ENCODE measurements around the gene ZNF230.
A peak's percentile ranks its signal among the peaks of the same experiment; 100 is the strongest.

Gene ZNF230

DNA sequence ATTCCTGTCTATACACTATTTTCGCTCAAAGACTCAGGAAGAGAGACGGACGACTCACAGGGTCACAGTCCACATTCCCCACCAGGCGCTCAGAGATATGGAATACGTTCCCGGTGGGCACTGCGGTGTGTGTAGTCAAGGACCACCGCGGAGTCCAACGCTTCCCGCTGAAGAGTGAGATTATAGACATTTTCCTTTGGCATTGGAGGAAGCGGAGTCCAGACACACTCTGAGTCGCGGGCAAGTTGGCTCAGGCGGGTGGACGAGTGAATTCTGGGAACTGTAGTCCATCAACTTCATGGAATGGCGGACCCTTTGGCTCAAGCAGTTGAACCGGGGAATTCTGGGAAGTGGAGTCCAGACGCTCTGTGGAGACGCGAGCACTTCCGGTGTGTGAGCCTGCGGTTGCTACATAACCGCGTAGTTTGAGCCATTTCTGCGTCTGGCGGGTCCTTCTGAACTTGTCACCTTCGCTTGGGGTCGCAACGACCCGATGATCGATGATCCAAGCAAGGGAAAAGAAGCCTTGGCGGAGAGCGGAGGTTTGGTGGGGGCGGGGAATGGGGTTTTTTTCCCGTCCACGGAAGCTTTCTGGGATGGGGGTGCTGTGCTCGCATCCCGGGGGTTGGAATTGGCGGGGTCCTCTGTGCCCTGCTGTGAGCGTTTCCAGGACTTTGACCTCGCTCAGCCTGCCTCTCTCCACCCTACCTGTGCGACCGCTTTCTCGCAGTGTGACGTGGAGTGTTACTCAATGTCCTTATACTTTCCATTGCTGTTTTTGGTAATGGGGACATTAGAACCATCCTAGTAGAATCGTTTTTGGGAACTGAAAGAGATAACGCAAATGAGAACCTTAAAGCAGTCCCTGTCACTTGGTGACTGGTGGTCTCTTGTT is at the start of gene ZNF230:
TSS of gene ZNF230 (plus strand) at position 392 of the 895 bp plus-strand sequence. CDS start 4,122 bp downstream, outside the sequence.
- Histone ChIP-seq H3K27me3 (ENCODE audit: control insufficient read depth in 2 of 2, insufficient read depth in 2 of 2, low read length in 2 of 2) (no peaks in the 10 kb centered on the region), H3K9me3 (ENCODE audit: control insufficient read depth in 2 of 2, low read length in 2 of 2) (peaks cover 6 to 10% of the 10 kb centered on the region in 2 donors), H3K27ac (ENCODE audit: low read depth in 2 of 2, low read length in 2 of 2) (peak within 1 kb of the TSS; percentile 49 to 61), H3K9ac (ENCODE audit: low read depth in 1 of 2, low read length in 2 of 2) (peak within 1 kb of the TSS; percentile 71 to 82), H3K36me3 (ENCODE audit: control insufficient read depth in 2 of 2, insufficient read depth in 2 of 2, low read length in 2 of 2) (peaks cover 11 to 13% of the 10 kb centered on the region in 2 donors), H3K4me1 (ENCODE audit: control insufficient read depth in 2 of 2, insufficient read depth in 2 of 2, low read length in 2 of 2) (peaks cover 3 to 10% of the 10 kb centered on the region in 2 donors), H3K4me3 (ENCODE audit: low read length in 2 of 2) (peak within 1 kb of the TSS; percentile 83 to 93)

DNA sequence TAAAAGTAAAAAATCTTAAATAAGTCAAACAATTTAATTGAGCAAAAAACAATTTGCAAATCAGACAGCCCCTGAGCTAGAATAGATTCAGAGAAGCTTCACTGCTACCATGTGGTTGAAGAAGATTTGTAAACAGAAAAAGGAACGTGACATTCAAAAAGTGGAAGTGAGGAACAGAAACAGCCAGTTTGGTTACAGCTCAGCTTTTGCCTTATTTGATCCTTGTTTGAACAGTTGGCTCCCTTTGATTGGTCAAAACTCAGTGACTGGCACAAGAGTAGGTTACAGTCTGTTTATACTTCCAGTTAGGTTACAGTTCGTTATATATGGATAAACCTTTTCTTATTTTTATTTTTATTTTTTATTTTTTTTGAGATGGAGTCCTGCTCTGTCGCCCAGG is 45.9 kb upstream of the ZNF230 start:
- Histone ChIP-seq H3K4me1 (ENCODE audit: control insufficient read depth in 2 of 2, insufficient read depth in 2 of 2, low read length in 2 of 2) (no peaks in the 10 kb centered on the region), H3K9ac (ENCODE audit: low read depth in 1 of 2, low read length in 2 of 2) (no peak overlapping the region), H3K27ac (ENCODE audit: low read depth in 2 of 2, low read length in 2 of 2) (no peak overlapping the region), H3K9me3 (ENCODE audit: control insufficient read depth in 2 of 2, low read length in 2 of 2) (peaks cover 21 to 35% of the 10 kb centered on the region in 2 donors), H3K36me3 (ENCODE audit: control insufficient read depth in 2 of 2, insufficient read depth in 2 of 2, low read length in 2 of 2) (no peaks in the 10 kb centered on the region), H3K27me3 (ENCODE audit: control insufficient read depth in 2 of 2, insufficient read depth in 2 of 2, low read length in 2 of 2) (no peaks in the 10 kb centered on the region), H3K4me3 (ENCODE audit: low read length in 2 of 2) (no peak overlapping the region)

DNA sequence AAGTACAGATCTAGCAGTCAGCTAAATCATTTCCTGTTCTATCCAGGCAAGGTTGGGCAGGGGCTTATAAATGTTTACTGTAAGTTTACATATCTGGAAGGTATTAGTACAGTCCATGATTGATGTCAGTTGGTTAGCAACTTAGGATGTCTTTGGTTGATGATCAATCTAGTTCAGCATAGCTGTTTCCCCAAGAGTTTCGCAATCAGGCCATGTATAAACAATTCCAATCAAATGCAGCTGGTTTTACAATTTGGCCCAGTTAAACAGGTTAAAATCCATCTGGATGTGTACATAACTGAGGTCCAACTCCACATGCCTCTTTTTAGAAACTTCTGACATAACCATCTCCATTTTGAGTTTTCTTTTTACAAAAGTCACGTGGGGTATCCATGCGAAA is 44.9 kb upstream of the ZNF230 start:
- Histone ChIP-seq H3K4me3 (ENCODE audit: low read length in 2 of 2) (no peak overlapping the region), H3K4me1 (ENCODE audit: control insufficient read depth in 2 of 2, insufficient read depth in 2 of 2, low read length in 2 of 2) (no peaks in the 10 kb centered on the region), H3K9me3 (ENCODE audit: control insufficient read depth in 2 of 2, low read length in 2 of 2) (peaks cover 26 to 40% of the 10 kb centered on the region in 2 donors), H3K9ac (ENCODE audit: low read depth in 1 of 2, low read length in 2 of 2) (no peak overlapping the region), H3K27ac (ENCODE audit: low read depth in 2 of 2, low read length in 2 of 2) (no peak overlapping the region), H3K27me3 (ENCODE audit: control insufficient read depth in 2 of 2, insufficient read depth in 2 of 2, low read length in 2 of 2) (no peaks in the 10 kb centered on the region), H3K36me3 (ENCODE audit: control insufficient read depth in 2 of 2, insufficient read depth in 2 of 2, low read length in 2 of 2) (peaks cover 0 to 4% of the 10 kb centered on the region in 2 donors)

DNA sequence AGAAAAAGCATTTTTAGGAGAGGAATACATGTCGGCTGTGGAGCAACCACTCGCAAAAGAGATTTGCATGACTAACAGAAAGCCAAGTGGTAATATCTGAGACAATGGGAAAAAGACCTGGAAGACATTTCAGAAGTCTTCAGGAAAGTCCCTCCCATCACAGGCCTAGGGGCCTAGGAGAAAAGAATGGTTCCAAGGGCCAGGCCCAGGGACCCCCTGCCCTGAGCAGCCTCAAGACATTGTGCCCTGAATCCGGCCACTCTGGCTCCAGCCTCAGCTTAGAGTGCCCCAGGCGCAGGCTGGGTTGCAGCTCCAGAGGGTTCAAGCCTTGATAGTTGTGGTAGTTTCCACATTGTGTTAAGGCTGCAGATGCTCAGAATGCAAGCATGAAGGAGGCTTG is 42.3 kb upstream of the ZNF230 start:
- H3K4me1 ChIP-seq (ENCODE audit: control insufficient read depth in 2 of 2, insufficient read depth in 2 of 2, low read length in 2 of 2), result no peaks in the 10 kb centered on the region
- no peak overlapping the region for H3K27ac ChIP-seq (ENCODE audit: low read depth in 2 of 2, low read length in 2 of 2)
- H3K27me3 ChIP-seq (ENCODE audit: control insufficient read depth in 2 of 2, insufficient read depth in 2 of 2, low read length in 2 of 2), result no peaks in the 10 kb centered on the region
- no peak overlapping the region for H3K4me3 ChIP-seq (ENCODE audit: low read length in 2 of 2)
- H3K9me3 ChIP-seq (ENCODE audit: control insufficient read depth in 2 of 2, low read length in 2 of 2), result peaks cover 38 to 49% of the 10 kb centered on the region in 2 donors
- peaks cover 13 to 18% of the 10 kb centered on the region in 2 donors for H3K36me3 ChIP-seq (ENCODE audit: control insufficient read depth in 2 of 2, insufficient read depth in 2 of 2, low read length in 2 of 2)
- H3K9ac ChIP-seq (ENCODE audit: low read depth in 1 of 2, low read length in 2 of 2), result no peak overlapping the region

DNA sequence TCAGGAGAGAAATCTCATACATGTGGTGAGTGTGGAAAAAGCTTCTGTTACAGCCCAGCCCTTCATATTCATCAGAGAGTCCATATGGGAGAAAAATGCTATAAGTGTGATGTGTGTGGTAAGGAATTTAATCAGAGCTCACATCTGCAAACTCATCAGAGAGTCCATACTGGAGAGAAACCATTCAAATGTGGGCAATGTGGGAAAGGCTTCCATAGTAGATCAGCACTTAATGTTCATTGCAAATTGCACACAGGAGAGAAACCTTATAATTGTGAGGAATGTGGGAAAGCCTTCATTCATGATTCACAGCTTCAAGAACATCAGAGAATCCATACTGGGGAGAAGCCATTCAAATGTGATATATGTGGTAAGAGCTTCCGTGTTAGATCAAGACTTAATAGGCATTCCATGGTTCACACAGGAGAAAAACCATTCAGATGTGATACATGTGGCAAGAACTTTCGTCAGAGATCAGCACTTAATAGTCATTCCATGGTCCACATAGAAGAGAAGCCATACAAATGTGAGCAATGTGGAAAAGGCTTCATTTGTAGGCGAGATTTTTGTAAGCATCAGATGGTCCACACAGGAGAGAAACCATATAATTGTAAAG is 36.6 kb upstream of the ZNF230 start:
- peak overlapping the region in 1 of 2 donors; percentile 0 for H3K4me3 ChIP-seq (ENCODE audit: low read length in 2 of 2)
- H3K36me3 ChIP-seq (ENCODE audit: control insufficient read depth in 2 of 2, insufficient read depth in 2 of 2, low read length in 2 of 2), result peaks cover 30 to 38% of the 10 kb centered on the region in 2 donors

DNA sequence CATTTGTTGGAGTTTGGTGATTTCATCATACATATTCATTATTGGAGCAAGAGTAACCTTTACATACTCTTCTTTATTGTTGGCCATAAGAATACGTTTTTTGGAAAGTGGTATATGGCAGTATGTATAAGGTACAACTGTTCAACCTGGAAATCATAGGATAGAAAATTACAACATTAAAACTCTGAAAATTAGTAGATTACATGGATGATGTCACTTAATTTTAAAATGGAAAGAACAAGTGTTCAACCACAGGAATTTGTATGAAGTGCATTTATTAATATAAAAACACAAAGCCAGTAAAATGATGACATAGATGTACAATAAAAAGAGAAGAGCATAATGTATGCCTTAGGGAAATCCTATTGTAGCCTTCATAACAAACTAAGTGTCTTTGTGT is 26.0 kb upstream of the ZNF230 start:
- Histone ChIP-seq H3K27ac (ENCODE audit: low read depth in 2 of 2, low read length in 2 of 2) (no peak overlapping the region), H3K27me3 (ENCODE audit: control insufficient read depth in 2 of 2, insufficient read depth in 2 of 2, low read length in 2 of 2) (no peaks in the 10 kb centered on the region), H3K9ac (ENCODE audit: low read depth in 1 of 2, low read length in 2 of 2) (no peak overlapping the region), H3K9me3 (ENCODE audit: control insufficient read depth in 2 of 2, low read length in 2 of 2) (peaks cover 13 to 35% of the 10 kb centered on the region in 2 donors), H3K4me3 (ENCODE audit: low read length in 2 of 2) (no peak overlapping the region), H3K36me3 (ENCODE audit: control insufficient read depth in 2 of 2, insufficient read depth in 2 of 2, low read length in 2 of 2) (no peaks in the 10 kb centered on the region), H3K4me1 (ENCODE audit: control insufficient read depth in 2 of 2, insufficient read depth in 2 of 2, low read length in 2 of 2) (no peaks in the 10 kb centered on the region)

More for the DNA sequence above, 36.6 kb upstream of the ZNF230 start:
- Histone ChIP-seq H3K4me1 (ENCODE audit: control insufficient read depth in 2 of 2, insufficient read depth in 2 of 2, low read length in 2 of 2) (no peaks in the 10 kb centered on the region), H3K9ac (ENCODE audit: low read depth in 1 of 2, low read length in 2 of 2) (no peak overlapping the region), H3K9me3 (ENCODE audit: control insufficient read depth in 2 of 2, low read length in 2 of 2) (peaks cover 62% of the 10 kb centered on the region in 2 donors), H3K27me3 (ENCODE audit: control insufficient read depth in 2 of 2, insufficient read depth in 2 of 2, low read length in 2 of 2) (no peaks in the 10 kb centered on the region), H3K27ac (ENCODE audit: low read depth in 2 of 2, low read length in 2 of 2) (no peak overlapping the region)

DNA sequence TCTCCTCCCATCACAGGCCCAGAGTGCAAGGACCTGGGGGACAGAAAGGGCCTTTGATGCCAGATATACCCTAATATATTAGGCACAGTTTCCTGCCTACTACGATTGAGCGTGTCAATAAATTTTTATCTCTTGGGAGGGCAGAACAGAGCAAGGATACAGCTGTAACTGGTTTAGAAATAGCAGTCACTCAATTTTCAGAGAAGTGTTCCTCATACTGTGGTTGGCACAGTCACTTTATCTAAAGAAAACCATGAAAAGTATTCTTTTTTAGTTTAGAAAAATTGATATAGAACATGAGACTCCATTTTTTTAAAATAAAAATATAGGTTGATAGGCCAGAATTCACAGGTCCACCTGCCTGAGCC is 19.2 kb upstream of the ZNF230 start:
- Histone ChIP-seq H3K27me3 (ENCODE audit: control insufficient read depth in 2 of 2, insufficient read depth in 2 of 2, low read length in 2 of 2) (no peaks in the 10 kb centered on the region), H3K4me3 (ENCODE audit: low read length in 2 of 2) (peak overlapping the region; percentile 98 to 99), H3K36me3 (ENCODE audit: control insufficient read depth in 2 of 2, insufficient read depth in 2 of 2, low read length in 2 of 2) (peaks cover 0 to 5% of the 10 kb centered on the region in 2 donors), H3K4me1 (ENCODE audit: control insufficient read depth in 2 of 2, insufficient read depth in 2 of 2, low read length in 2 of 2) (no peaks in the 10 kb centered on the region), H3K9ac (ENCODE audit: low read depth in 1 of 2, low read length in 2 of 2) (no peak overlapping the region), H3K27ac (ENCODE audit: low read depth in 2 of 2, low read length in 2 of 2) (peak overlapping the region in 1 of 2 donors; percentile 56), H3K9me3 (ENCODE audit: control insufficient read depth in 2 of 2, low read length in 2 of 2) (peaks cover 0 to 10% of the 10 kb centered on the region in 2 donors)

DNA sequence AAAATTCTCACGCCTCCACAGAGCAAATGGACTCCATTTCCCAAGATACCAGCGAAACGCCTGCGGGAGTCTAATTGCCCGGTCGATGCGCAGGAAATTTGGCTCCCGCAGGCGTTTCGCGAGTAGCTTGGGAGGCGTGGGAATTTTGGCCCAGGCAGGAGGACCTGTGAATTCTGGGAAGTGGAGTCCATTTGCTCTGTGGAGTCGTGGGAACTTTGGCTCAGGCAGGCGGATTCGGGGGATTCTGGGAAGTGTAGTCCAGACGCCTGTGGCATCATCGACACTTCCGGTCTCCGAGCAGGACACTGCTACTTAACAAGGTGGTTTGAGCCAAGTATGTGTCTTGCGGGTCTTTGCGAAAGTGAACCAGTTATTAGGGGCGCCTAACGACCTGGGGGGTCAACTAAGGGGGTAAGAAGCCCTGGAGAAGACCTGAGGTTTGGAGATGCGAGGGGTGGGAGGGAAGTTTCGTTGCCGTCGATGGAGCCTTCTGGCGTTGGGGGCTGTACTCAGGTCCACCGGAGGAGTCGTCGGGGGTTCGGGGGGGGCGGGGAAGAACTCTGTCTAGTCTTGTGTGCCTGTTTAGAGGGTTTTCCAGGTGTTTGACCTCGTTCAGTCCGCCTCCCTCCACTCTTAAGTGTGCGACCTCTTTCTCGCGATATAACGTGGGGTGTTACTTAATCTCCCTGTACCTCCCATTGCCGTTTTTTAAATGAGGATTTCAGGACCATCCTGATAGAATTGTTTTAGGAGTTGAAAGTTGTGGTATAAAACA is 18.7 kb upstream of the ZNF230 start, which contains the start of gene ZNF155:
TSS of gene ZNF155 (plus strand) at position 277 of the 775 bp plus-strand sequence. CDS start 4,356 bp downstream, outside the sequence.
- H3K4me1 ChIP-seq (ENCODE audit: control insufficient read depth in 2 of 2, insufficient read depth in 2 of 2, low read length in 2 of 2), result no peaks in the 10 kb centered on the region
- peak within 1 kb of the TSS; percentile 77 to 81 for H3K9ac ChIP-seq (ENCODE audit: low read depth in 1 of 2, low read length in 2 of 2)
- H3K9me3 ChIP-seq (ENCODE audit: control insufficient read depth in 2 of 2, low read length in 2 of 2), result peaks cover 0 to 10% of the 10 kb centered on the region in 2 donors
- H3K27me3 ChIP-seq (ENCODE audit: control insufficient read depth in 2 of 2, insufficient read depth in 2 of 2, low read length in 2 of 2), result no peaks in the 10 kb centered on the region
- H3K27ac ChIP-seq (ENCODE audit: low read depth in 2 of 2, low read length in 2 of 2), result peak within 1 kb of the TSS; percentile 49 to 56
- H3K4me3 ChIP-seq (ENCODE audit: low read length in 2 of 2), result peak within 1 kb of the TSS; percentile 98 to 99
- peaks cover 4 to 9% of the 10 kb centered on the region in 2 donors for H3K36me3 ChIP-seq (ENCODE audit: control insufficient read depth in 2 of 2, insufficient read depth in 2 of 2, low read length in 2 of 2)

DNA sequence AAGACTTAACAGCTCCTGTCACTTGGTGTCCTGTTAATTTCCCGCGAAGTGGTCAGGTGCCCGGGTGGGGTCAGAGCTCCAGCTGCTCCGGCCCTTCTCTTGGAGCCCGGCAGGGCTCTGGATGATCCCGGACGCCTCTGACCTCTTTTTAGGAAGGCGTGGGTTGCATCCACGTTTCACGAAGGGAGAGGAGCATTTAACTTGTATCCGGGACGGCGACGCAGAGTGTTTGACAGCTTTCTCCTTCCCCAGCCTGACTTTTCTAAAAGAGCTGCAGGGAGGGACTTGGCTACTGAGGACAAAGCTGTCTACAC is 18.1 kb upstream of the ZNF230 start:
- Histone ChIP-seq H3K27me3 (ENCODE audit: control insufficient read depth in 2 of 2, insufficient read depth in 2 of 2, low read length in 2 of 2) (no peaks in the 10 kb centered on the region), H3K4me1 (ENCODE audit: control insufficient read depth in 2 of 2, insufficient read depth in 2 of 2, low read length in 2 of 2) (no peaks in the 10 kb centered on the region), H3K9me3 (ENCODE audit: control insufficient read depth in 2 of 2, low read length in 2 of 2) (peaks cover 0 to 10% of the 10 kb centered on the region in 2 donors), H3K9ac (ENCODE audit: low read depth in 1 of 2, low read length in 2 of 2) (peak overlapping the region; percentile 60 to 77), H3K36me3 (ENCODE audit: control insufficient read depth in 2 of 2, insufficient read depth in 2 of 2, low read length in 2 of 2) (peaks cover 10 to 14% of the 10 kb centered on the region in 2 donors), H3K27ac (ENCODE audit: low read depth in 2 of 2, low read length in 2 of 2) (no peak overlapping the region), H3K4me3 (ENCODE audit: low read length in 2 of 2) (peak overlapping the region; percentile 98 to 99)
